B cell (primary cell): ENCODE measurements around the gene OASL.

Source experiments
- CTCF ChIP-seq: fragments of 200-600 bp; IDR thresholded peaks from one replicate; pipeline ENCODE4 v1.8.0; 2022; ENCODE audit warnings: antibody characterized with exemption, mild to moderate bottlenecking
- EZH2 ChIP-seq: IDR thresholded peaks from 2 replicates; pipeline ENCODE4 v1.6.1; 2012; ENCODE audit warnings: borderline replicate concordance, low read depth, mild to moderate bottlenecking, moderate library complexity, low read length; ENCODE audit not compliant: insufficient read depth, poor library complexity, severe bottlenecking

GRCh38 chr12:121000530-121000929, 38.5 kb downstream of the OASL start:
- no peak for TF ChIP-seq CTCF
- no peak for TF ChIP-seq EZH2
